Gastrocnemius medialis (tissue), 4 donors: ENCODE measurements around the gene DDR1. TPM values are rescaled to one million over a fixed set of nuclear protein-coding genes. Genes with fewer than 3 reads are reported as not detected.

Source experiments
- ATAC-seq, 2 donors: fragments of 150-250 bp; one replicate each; pipeline ENCODE4 v1.9.1; 2016
- DNase-seq, 2 donors: peaks; one replicate each; pipeline ENCODE4 v3.0.0-alpha.2; 2019
- H3K27ac ChIP-seq, 4 donors: fragments of 200-600 bp; sonication (generic); 1 replicate in 1 of 4; 2 replicates in 3 of 4; pipeline ENCODE4 v1.5.1; 2016 to 2018; ENCODE audit warnings: mild to moderate bottlenecking in 2 of 4, moderate library complexity in 1 of 4
- H3K27me3 ChIP-seq, 3 donors: fragments of 200-600 bp; sonication (generic) in 2 of 3; 1 replicate in 1 of 3; 2 replicates in 2 of 3; pipeline versions ENCODE4 v1.5.1 to v1.6.0; 2016 to 2019; ENCODE audit warnings: mild to moderate bottlenecking in 1 of 3, moderate library complexity in 1 of 3
- H3K36me3 ChIP-seq, 2 donors: fragments of 200-600 bp; sonication (generic) in 1 of 2; one replicate each; pipeline ENCODE4 v1.5.1; 2017 to 2018
- H3K4me1 ChIP-seq, 2 donors: fragments of 200-600 bp; sonication (generic) in 1 of 2; one replicate each; pipeline ENCODE4 v1.5.1; 2016 to 2017; ENCODE audit warnings: mild to moderate bottlenecking in 2 of 2
- H3K4me3 ChIP-seq, 4 donors: fragments of 200-600 bp; sonication (generic) in 3 of 4; 1 replicate in 1 of 4; 2 replicates in 3 of 4; pipeline ENCODE4 v1.5.1; 2016 to 2019; ENCODE audit warnings: mild to moderate bottlenecking in 2 of 4
- H3K9me3 ChIP-seq, 3 donors: fragments of 200-600 bp; sonication (generic) in 2 of 3; 1 replicate in 1 of 3; 2 replicates in 2 of 3; pipeline ENCODE4 v1.5.1; 2016 to 2019
- POLR2A ChIP-seq, 2 donors: fragments of 450-650 bp; IDR thresholded peaks; one replicate each; pipeline ENCODE4 v1.6.1; 2017; ENCODE audit warnings: antibody characterized with exemption in 2 of 2, mild to moderate bottlenecking in 2 of 2, moderate library complexity in 2 of 2
- in situ Hi-C, 4 donors: fragments of 200-750 bp; cut with MboI; loops; one replicate each; pipeline versions ENCODE4 v1.15.0 to v1.8.0; 2017; ENCODE audit warnings: low sequenced_read_pairs in 4 of 4
- intact Hi-C: fragments of 100-400 bp; cut with DNase I; formaldehyde crosslinking; loops from one replicate; pipeline ENCODE4 v1.15.1; 2023; ENCODE audit warnings: low total_unique reads
- total RNA-seq, 4 donors: library from RNA; depleted of rRNA; stranded (reverse); fragments of >200 nt; gene quantifications; one replicate each; pipeline versions ENCODE4 v1.1.0 to v1.2.3, GENCODE V29; 2016
- TF ChIP-seq, protein P1 (sequence below), 5 experiments: fragments of 450-650 bp in 3 of 5; fragments of 200-600 bp in 2 of 5; sonication (generic) in 2 of 5; IDR thresholded peaks in 4 of 5; conservative IDR thresholded peaks in 1 of 5; 1 replicate in 4 of 5; 2 replicates in 1 of 5; pipeline ENCODE4 v1.5.1; 2016 to 2019; ENCODE audit warnings: antibody characterized with exemption in 5 of 5, mild to moderate bottlenecking in 3 of 5, moderate library complexity in 3 of 5

Gene DDR1
- total RNA-seq, 4 donors from 2014 or later = 20.0 to 62.2 (median 59.3) TPM

DNA sequence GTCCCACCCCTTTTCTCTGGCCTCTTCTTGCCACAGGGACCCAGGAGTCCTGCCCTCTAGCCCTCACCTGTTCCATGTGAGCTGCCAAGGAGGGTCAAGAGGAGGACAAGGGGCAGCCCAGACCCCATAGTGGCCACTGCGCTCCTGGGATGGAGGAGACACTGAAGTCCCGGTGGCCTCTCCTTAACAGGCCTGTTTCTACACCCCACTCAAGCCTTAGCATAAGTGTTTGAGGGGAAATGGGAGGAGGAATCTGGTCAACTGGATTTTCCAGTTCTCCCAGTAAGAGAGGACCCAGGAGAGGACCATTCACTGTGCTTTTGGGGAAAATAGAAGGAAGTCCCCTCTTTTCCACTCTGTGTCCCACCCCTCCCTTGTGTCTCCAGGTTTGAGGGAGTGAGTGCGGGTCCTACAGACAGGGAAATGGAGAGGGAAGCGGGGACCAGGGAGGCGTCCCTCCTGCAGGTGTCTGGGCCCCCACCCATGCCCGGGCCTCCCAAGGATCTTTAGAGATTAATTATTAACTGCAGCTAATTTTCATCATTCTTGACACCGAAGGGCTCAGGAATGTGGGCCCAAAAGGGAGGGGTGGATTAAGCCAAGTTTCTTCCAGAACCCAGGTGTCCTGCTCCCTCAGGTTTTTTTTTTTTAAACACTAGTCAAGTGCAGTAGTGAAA is 47.8 kb downstream of the DDR1 start, which contains the start of gene SFTA2:
TSS of gene SFTA2 (minus strand) at position 202 of the 677 bp plus-strand sequence. CDS start at position 128, 74 bp downstream.
- Histone ChIP-seq H3K27me3 (no peaks in the 10 kb centered on the region), H3K4me3 (no peak within 1 kb of the TSS), H3K4me1 (peaks cover 5 to 8% of the 10 kb centered on the region in 2 donors), H3K27ac (no peak within 1 kb of the TSS), H3K36me3 (no peaks in the 10 kb centered on the region), H3K9me3 (peaks cover 0 to 5% (median 0%) of the 10 kb centered on the region in 3 donors)
- TF ChIP-seq, protein P1, sequence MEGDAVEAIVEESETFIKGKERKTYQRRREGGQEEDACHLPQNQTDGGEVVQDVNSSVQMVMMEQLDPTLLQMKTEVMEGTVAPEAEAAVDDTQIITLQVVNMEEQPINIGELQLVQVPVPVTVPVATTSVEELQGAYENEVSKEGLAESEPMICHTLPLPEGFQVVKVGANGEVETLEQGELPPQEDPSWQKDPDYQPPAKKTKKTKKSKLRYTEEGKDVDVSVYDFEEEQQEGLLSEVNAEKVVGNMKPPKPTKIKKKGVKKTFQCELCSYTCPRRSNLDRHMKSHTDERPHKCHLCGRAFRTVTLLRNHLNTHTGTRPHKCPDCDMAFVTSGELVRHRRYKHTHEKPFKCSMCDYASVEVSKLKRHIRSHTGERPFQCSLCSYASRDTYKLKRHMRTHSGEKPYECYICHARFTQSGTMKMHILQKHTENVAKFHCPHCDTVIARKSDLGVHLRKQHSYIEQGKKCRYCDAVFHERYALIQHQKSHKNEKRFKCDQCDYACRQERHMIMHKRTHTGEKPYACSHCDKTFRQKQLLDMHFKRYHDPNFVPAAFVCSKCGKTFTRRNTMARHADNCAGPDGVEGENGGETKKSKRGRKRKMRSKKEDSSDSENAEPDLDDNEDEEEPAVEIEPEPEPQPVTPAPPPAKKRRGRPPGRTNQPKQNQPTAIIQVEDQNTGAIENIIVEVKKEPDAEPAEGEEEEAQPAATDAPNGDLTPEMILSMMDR (IDR thresholded peaks at IDR 0.05 in 4 of 5, conservative IDR thresholded peaks at IDR 0.05 in 1 of 5) = no peak
- TF ChIP-seq POLR2A (IDR thresholded peaks at IDR 0.05) = no peak
- DNase-seq (no peak), ATAC-seq (no peak)
- intact Hi-C loops (no loop called here), in situ Hi-C loops (no loop called here)

DNA sequence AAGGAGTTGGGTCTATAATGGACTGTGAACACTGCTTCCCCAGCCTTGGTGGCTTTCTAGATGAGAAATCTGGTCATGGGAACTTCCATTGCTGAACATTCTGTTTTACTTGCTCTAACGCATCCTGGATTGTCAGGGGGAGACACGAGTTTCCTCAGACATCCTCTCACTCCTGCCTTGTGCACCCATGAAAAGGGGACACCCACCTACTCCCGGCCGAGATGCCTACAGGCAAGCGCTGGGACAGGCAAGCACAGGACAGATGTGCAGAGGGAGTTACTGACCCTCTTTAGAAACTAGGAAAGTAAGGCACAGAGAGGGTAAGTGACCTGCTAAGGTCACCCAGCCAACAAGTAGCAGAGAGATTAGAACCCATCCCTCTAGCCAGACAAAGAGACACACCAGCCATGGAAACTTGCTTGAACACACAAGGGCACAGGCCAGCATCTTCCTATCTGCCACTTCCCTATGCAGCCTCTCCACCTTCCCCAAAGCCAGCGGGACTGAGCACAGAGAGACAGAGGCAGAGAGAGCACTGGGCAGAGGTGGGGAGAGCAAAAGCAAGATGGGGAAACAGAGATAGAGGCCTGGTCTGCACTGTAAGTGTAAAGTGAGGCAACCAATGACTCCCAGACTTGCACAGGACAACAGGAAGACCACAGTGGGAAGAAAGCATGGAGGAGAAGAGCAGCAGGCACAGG is 48.5 kb downstream of the DDR1 start:
- Histone ChIP-seq H3K27me3 (no peaks in the 10 kb centered on the region), H3K4me3 (no peak overlapping the region), H3K4me1 (peaks cover 0 to 1% of the 10 kb centered on the region in 2 donors), H3K9me3 (peaks cover 0 to 5% (median 0%) of the 10 kb centered on the region in 3 donors), H3K27ac (no peak overlapping the region), H3K36me3 (no peaks in the 10 kb centered on the region)
- DNase-seq = no peak
- intact Hi-C loops (no loop called here), in situ Hi-C loops (no loop called here)
- TF ChIP-seq POLR2A (IDR thresholded peaks at IDR 0.05) = no peak
- TF ChIP-seq, protein P1 (IDR thresholded peaks at IDR 0.05 in 4 of 5, conservative IDR thresholded peaks at IDR 0.05 in 1 of 5) = no peak
- ATAC-seq = no peak

DNA sequence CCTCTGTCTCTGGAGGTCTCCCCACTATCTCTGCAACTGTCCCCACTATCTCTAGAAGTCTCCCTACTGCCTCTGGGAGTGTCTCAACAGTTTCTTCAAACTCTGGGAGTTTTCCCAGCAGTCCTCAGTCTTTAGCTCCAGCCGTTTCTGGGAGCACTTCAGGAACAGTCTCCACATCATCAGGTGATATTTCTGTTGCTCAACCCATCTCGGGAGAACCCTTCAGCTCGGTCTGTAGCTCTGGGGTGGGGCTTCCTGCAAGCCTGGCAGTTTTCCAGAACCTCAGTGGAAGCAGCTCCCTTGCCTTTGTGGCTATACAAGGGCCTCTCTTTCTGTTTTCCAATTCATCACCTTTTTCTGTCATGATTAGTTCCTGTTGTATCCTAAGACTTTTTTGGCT is 50.7 kb downstream of the DDR1 start:
- Histone ChIP-seq H3K9me3 (no peaks in the 10 kb centered on the region), H3K27me3 (no peaks in the 10 kb centered on the region), H3K27ac (no peak overlapping the region), H3K36me3 (no peaks in the 10 kb centered on the region), H3K4me1 (no peaks in the 10 kb centered on the region), H3K4me3 (no peak overlapping the region)
- DNase-seq (no peak), ATAC-seq (peak in 1 of 2 donors; percentile 32)
- intact Hi-C loops = no loop called here
- no peak for TF ChIP-seq POLR2A (IDR thresholded peaks at IDR 0.05)
- TF ChIP-seq, protein P1 (IDR thresholded peaks at IDR 0.05 in 4 of 5, conservative IDR thresholded peaks at IDR 0.05 in 1 of 5) = no peak
- in situ Hi-C loops = no loop called here

DNA sequence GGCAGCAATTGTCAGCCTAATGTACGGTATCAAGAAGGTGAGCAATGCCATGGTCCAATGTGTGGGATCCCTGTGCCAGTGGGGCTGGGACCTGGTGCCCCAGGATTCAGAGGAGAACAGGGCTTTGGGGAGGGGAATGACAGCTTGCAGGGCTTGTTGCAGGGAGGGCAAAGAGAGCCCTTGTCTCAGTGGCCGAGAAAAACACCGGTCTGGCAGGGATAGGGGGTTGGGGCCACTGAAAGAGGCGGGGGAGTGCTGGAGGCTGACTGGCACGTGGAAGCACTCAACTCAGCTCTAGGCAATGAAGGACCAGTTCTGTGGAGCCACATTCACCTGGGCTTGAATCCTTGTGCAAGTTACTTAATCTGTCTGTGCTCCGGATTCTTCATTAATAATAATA is 52.9 kb downstream of the DDR1 start:
- TF ChIP-seq, protein P1 (IDR thresholded peaks at IDR 0.05 in 4 of 5, conservative IDR thresholded peaks at IDR 0.05 in 1 of 5) = no peak
- no peak for TF ChIP-seq POLR2A (IDR thresholded peaks at IDR 0.05)
- in situ Hi-C loops = no loop called here

More for the DNA sequence above, 52.9 kb downstream of the DDR1 start:
- Histone ChIP-seq H3K27me3 (no peaks in the 10 kb centered on the region), H3K4me3 (no peak overlapping the region), H3K4me1 (no peaks in the 10 kb centered on the region), H3K27ac (no peak overlapping the region), H3K9me3 (no peaks in the 10 kb centered on the region), H3K36me3 (no peaks in the 10 kb centered on the region)
- ATAC-seq = no peak
- no peak for DNase-seq
- intact Hi-C loops = no loop called here
